Trophoblast cell (in vitro differentiated cells and primary cell): ENCODE data around the gene CASP1.

Source experiments
- DNase-seq, 2 donors: peaks; one replicate each; pipeline ENCODE4 v3.0.0-alpha.2; 2016
- H2AFZ ChIP-seq: 2 replicates; pipeline ENCODE4 v1.6.1; 2013; ENCODE audit warnings: low read length, moderate library complexity, mild to moderate bottlenecking; ENCODE audit not compliant: insufficient read depth, poor library complexity
- H2AK5ac ChIP-seq: 2 replicates; pipeline ENCODE4 v1.6.1; 2013; ENCODE audit warnings: mild to moderate bottlenecking, low read length
- H2BK120ac ChIP-seq: 2 replicates; pipeline ENCODE4 v1.6.1; 2013; ENCODE audit warnings: low read length, mild to moderate bottlenecking, moderate library complexity; ENCODE audit not compliant: insufficient read depth, poor library complexity
- H2BK12ac ChIP-seq: 2 replicates; pipeline ENCODE4 v1.6.1; 2013; ENCODE audit warnings: mild to moderate bottlenecking, low read length, moderate library complexity
- H2BK5ac ChIP-seq: 2 replicates; pipeline ENCODE4 v1.6.1; 2013; ENCODE audit warnings: low read length, low read depth, moderate library complexity, mild to moderate bottlenecking; ENCODE audit not compliant: poor library complexity
- H3K14ac ChIP-seq: 2 replicates; pipeline ENCODE4 v1.6.1; 2013; ENCODE audit warnings: mild to moderate bottlenecking, low read length
- H3K18ac ChIP-seq: 2 replicates; pipeline ENCODE4 v1.6.1; 2013; ENCODE audit warnings: mild to moderate bottlenecking, low read length
- H3K23ac ChIP-seq: 2 replicates; pipeline ENCODE4 v1.6.1; 2013; ENCODE audit warnings: low read length
- H3K27ac ChIP-seq: 2 replicates; pipeline ENCODE4 v1.5.1; 2013; ENCODE audit warnings: low read depth, mild to moderate bottlenecking, inconsistent platforms, low read length, moderate library complexity
- H3K27me3 ChIP-seq: 2 replicates; pipeline ENCODE4 v1.6.1; 2013; ENCODE audit warnings: inconsistent platforms, mild to moderate bottlenecking, low read length, moderate library complexity; ENCODE audit not compliant: insufficient read depth
- H3K36me3 ChIP-seq, 2 experiments: 1 replicate in 1 of 2; 2 replicates in 1 of 2; pipeline ENCODE4 v1.6.1; 2013; ENCODE audit warnings: low read length in 2 of 2, mild to moderate bottlenecking in 2 of 2, moderate library complexity in 1 of 2; ENCODE audit not compliant: insufficient read depth in 2 of 2, control insufficient read depth in 1 of 2
- H3K4ac ChIP-seq: 2 replicates; pipeline ENCODE4 v1.6.1; 2013; ENCODE audit warnings: low read depth, mild to moderate bottlenecking, low read length, moderate library complexity
- H3K4me1 ChIP-seq, 2 experiments: 1 replicate in 1 of 2; 2 replicates in 1 of 2; pipeline ENCODE4 v1.6.1; 2013; ENCODE audit warnings: low read length in 2 of 2, mild to moderate bottlenecking in 2 of 2, moderate library complexity in 1 of 2; ENCODE audit not compliant: insufficient read depth in 2 of 2, control insufficient read depth in 1 of 2
- H3K4me2 ChIP-seq: 2 replicates; pipeline ENCODE4 v1.6.1; 2013; ENCODE audit warnings: inconsistent platforms, mild to moderate bottlenecking, low read length, moderate library complexity
- H3K4me3 ChIP-seq: 2 replicates; pipeline ENCODE4 v1.5.1; 2013; ENCODE audit warnings: mild to moderate bottlenecking, low read depth, low read length, inconsistent platforms
- H3K79me1 ChIP-seq: one replicate; pipeline ENCODE4 v1.6.1; 2013; ENCODE audit warnings: low read length
- H3K79me2 ChIP-seq: 2 replicates; pipeline ENCODE4 v1.6.1; 2013; ENCODE audit warnings: low read length, mild to moderate bottlenecking; ENCODE audit not compliant: control insufficient read depth, insufficient read depth, poor library complexity
- H3K9ac ChIP-seq: 2 replicates; pipeline ENCODE4 v1.6.1; 2013; ENCODE audit warnings: mild to moderate bottlenecking, low read length
- H3K9me3 ChIP-seq: 2 replicates; pipeline ENCODE4 v1.6.1; 2013; ENCODE audit warnings: low read depth, mild to moderate bottlenecking, control low read depth, inconsistent platforms, low read length; ENCODE audit not compliant: insufficient read depth
- H4K12ac ChIP-seq: 2 replicates; pipeline ENCODE4 v1.6.1; 2013; ENCODE audit warnings: low read depth, mild to moderate bottlenecking, low read length, moderate library complexity
- H4K8ac ChIP-seq: 2 replicates; pipeline ENCODE4 v1.6.1; 2013; ENCODE audit warnings: low read depth, mild to moderate bottlenecking, low read length, moderate library complexity
- H4K91ac ChIP-seq: one replicate; pipeline ENCODE4 v1.6.1; 2013; ENCODE audit warnings: low read depth, mild to moderate bottlenecking, low read length, moderate library complexity
- WGBS: extraction: QIAGEN DNeasy Blood & Tissue Kit; methylation state at CpG from one replicate; pipeline ENCODE4 v1.1.7; 2013; ENCODE audit warnings: missing lambda C conversion rate; ENCODE audit not compliant: insufficient read length, insufficient coverage; ENCODE audit errors: extremely low coverage; 5-methylcytosine and 5-hydroxymethylcytosine counted together

Gene CASP1

DNA sequence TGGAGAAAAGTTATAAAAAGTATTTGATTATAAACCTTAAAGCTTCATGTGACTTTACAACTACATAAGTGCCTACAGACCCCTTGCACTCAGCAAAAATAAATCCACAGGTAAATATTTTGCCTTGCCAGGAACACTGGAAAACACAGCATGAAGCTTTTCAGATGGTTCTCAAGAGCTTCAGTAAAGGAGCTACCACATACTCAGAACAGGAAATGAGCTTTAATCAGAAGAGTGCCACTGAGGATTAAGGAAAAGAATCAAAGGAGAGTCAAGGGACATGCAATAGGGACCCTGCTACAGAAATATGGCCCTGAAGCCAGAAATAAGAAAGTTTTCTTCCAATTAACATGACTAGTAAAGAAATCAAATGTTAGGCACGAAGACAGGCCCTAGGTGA lies 1.2 kb downstream of the CASP1 start:
- H3K27ac ChIP-seq = no peak overlapping the region
- H3K23ac ChIP-seq = no peak overlapping the region
- no peaks in the 10 kb centered on the region for H3K27me3 ChIP-seq
- no peak overlapping the region for H3K9ac ChIP-seq
- H3K79me2 ChIP-seq = no peaks in the 10 kb centered on the region
- H2BK120ac ChIP-seq = no peak overlapping the region
- H3K18ac ChIP-seq = no peak overlapping the region
- no peak overlapping the region for H2BK5ac ChIP-seq
- no peaks in the 10 kb centered on the region for H3K4me1 ChIP-seq
- no peak for DNase-seq
- WGBS = no CpG with 5 or more reads among the region's 1 CpG
- no peak overlapping the region for H4K8ac ChIP-seq
- H2BK12ac ChIP-seq = no peak overlapping the region
- no peak overlapping the region for H3K4me2 ChIP-seq
- H2AK5ac ChIP-seq = no peak overlapping the region
- H3K36me3 ChIP-seq = no peaks in the 10 kb centered on the region
- no peaks in the 10 kb centered on the region for H3K79me1 ChIP-seq
- no peak overlapping the region for H3K14ac ChIP-seq
- no peaks in the 10 kb centered on the region for H3K9me3 ChIP-seq
- no peak overlapping the region for H2AFZ ChIP-seq
- H3K4me3 ChIP-seq = no peak overlapping the region
- no peak overlapping the region for H4K91ac ChIP-seq
- no peak overlapping the region for H4K12ac ChIP-seq
- no peak overlapping the region for H3K4ac ChIP-seq

- Histone ChIP-seq H3K4me3 (no peak overlapping the region), H4K91ac (no peak overlapping the region), H3K4ac (no peak overlapping the region), H2AK5ac (no peak overlapping the region), H3K4me2 (no peak overlapping the region), H3K79me1 (no peaks in the 10 kb centered on the region), H3K36me3 (no peaks in the 10 kb centered on the region), H2BK5ac (no peak overlapping the region), H3K23ac (no peak overlapping the region), H3K4me1 (no peaks in the 10 kb centered on the region), H2BK120ac (no peak overlapping the region), H3K9me3 (no peaks in the 10 kb centered on the region), H4K12ac (no peak overlapping the region), H2BK12ac (no peak overlapping the region), H2AFZ (no peak overlapping the region), H3K27ac (no peak overlapping the region), H3K18ac (no peak overlapping the region), H3K9ac (no peak overlapping the region), H3K79me2 (no peaks in the 10 kb centered on the region), H3K14ac (no peak overlapping the region), H3K27me3 (no peaks in the 10 kb centered on the region), H4K8ac (no peak overlapping the region)
- DNase-seq = peak; percentile 16 to 35
- no CpG with 5 or more reads among the region's 3 CpGs for WGBS
These were observed 1.6 kb downstream of the CASP1 start for GRCh38 chr11:105033343-105033742.

DNA sequence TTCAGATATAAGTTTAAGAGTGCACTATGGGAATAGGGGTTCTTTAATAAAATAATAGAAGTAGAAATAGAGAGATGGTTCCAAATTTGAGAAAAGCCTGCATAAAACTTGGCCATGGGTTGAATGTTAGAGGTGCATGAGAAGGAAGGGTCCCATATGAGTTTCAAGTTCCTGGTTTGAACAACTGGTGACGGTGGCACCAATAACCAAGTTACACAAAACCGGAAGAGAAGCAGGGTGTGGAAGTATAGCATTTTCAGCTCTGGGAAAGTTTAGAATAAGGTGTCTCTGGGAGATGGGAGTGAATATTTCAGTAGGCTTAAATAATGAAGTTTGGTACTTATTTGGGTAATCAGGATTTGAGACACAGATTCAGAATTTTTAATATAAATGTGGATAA lies 2.4 kb downstream of the CASP1 start:
- no peaks in the 10 kb centered on the region for H3K36me3 ChIP-seq
- H3K79me2 ChIP-seq = no peaks in the 10 kb centered on the region
- no peak overlapping the region for H3K27ac ChIP-seq
- WGBS = no CpG with 5 or more reads among the region's 2 CpGs
- no peak overlapping the region for H3K9ac ChIP-seq
- no peak overlapping the region for H3K18ac ChIP-seq
- H3K23ac ChIP-seq = no peak overlapping the region
- H2AFZ ChIP-seq = no peak overlapping the region
- no peak overlapping the region for H3K14ac ChIP-seq
- H2AK5ac ChIP-seq = no peak overlapping the region
- H3K4ac ChIP-seq = no peak overlapping the region
- H2BK12ac ChIP-seq = no peak overlapping the region
- H3K4me3 ChIP-seq = no peak overlapping the region
- H3K9me3 ChIP-seq = no peaks in the 10 kb centered on the region
- no peak for DNase-seq
- no peaks in the 10 kb centered on the region for H3K27me3 ChIP-seq
- H3K79me1 ChIP-seq = no peaks in the 10 kb centered on the region
- no peaks in the 10 kb centered on the region for H3K4me1 ChIP-seq
- H4K91ac ChIP-seq = no peak overlapping the region
- no peak overlapping the region for H4K8ac ChIP-seq
- H3K4me2 ChIP-seq = no peak overlapping the region
- H2BK5ac ChIP-seq = no peak overlapping the region
- H2BK120ac ChIP-seq = no peak overlapping the region
- H4K12ac ChIP-seq = no peak overlapping the region

- no peak overlapping the region for H4K91ac ChIP-seq
- no peak overlapping the region for H4K8ac ChIP-seq
- H3K9ac ChIP-seq = no peak overlapping the region
- no peak for DNase-seq
- no peak overlapping the region for H3K4ac ChIP-seq
- no peak overlapping the region for H2AFZ ChIP-seq
- no peak overlapping the region for H3K27ac ChIP-seq
- H3K9me3 ChIP-seq = no peaks in the 10 kb centered on the region
- H2AK5ac ChIP-seq = no peak overlapping the region
- no peak overlapping the region for H2BK12ac ChIP-seq
- H3K4me2 ChIP-seq = no peak overlapping the region
- no peak overlapping the region for H3K18ac ChIP-seq
- H4K12ac ChIP-seq = no peak overlapping the region
- no peak overlapping the region for H3K23ac ChIP-seq
- H3K4me3 ChIP-seq = no peak overlapping the region
- H2BK120ac ChIP-seq = no peak overlapping the region
- H3K27me3 ChIP-seq = no peaks in the 10 kb centered on the region
- no peaks in the 10 kb centered on the region for H3K79me2 ChIP-seq
- H3K79me1 ChIP-seq = no peaks in the 10 kb centered on the region
- no peak overlapping the region for H3K14ac ChIP-seq
- H2BK5ac ChIP-seq = no peak overlapping the region
- H3K4me1 ChIP-seq = peaks cover 0 to 2% of the 10 kb centered on the region in 2 experiments
- no CpG with 5 or more reads among the region's 3 CpGs for WGBS
- no peaks in the 10 kb centered on the region for H3K36me3 ChIP-seq
These were observed 7.3 kb downstream of the CASP1 start for GRCh38 chr11:105027678-105028077.
